ENCODE results near the gene COX4I1.

The COX4I1 gene

GRCh38 chr16:85842848-85843247, 43.4 kb downstream of the COX4I1 start:
- Histone ChIP-seq H3K9ac (ENCODE audit: low read depth, low read length, poor library complexity, severe bottlenecking) (no peak overlapping the region), H3K4me2 (ENCODE audit: low read depth, low read length, poor library complexity, severe bottlenecking) (no peak overlapping the region), H3K79me2 (ENCODE audit: insufficient read depth, low read length) (no peaks in the 10 kb centered on the region), H3K36me3 (ENCODE audit: insufficient read depth, low read length) (no peaks in the 10 kb centered on the region), H3K4me3 (ENCODE audit: low read length, poor library complexity, severe bottlenecking) (no peak overlapping the region), H2AFZ (ENCODE audit: low read length) (no peak overlapping the region), H3F3A (ENCODE audit: low read depth) (no peaks in the 10 kb centered on the region), H3K9me2 (replicated peaks; ENCODE audit: low read depth, low read length) (no peaks in the 10 kb centered on the region), H3K9me3 (ENCODE audit: insufficient read depth, low read depth, low read length) (no peaks in the 10 kb centered on the region), H4K20me1 (ENCODE audit: insufficient read depth, low read length, poor library complexity, severe bottlenecking) (no peaks in the 10 kb centered on the region), H3K4me1 (ENCODE audit: insufficient read depth, low read length, poor library complexity, severe bottlenecking) (no peaks in the 10 kb centered on the region), H3K27me3 (ENCODE audit: insufficient read depth, low read length, poor library complexity, severe bottlenecking) (no peaks in the 10 kb centered on the region)
- TF ChIP-seq EZH2phosphoT487 (IDR thresholded peaks at IDR 0.05; ENCODE audit: borderline replicate concordance) (no peak), CTCF (conservative IDR thresholded peaks at IDR 0.05; ENCODE audit: low read length) (no peak)

GRCh38 chr16:85843471-85844168, 44.1 kb downstream of the COX4I1 start:
- H3F3A ChIP-seq (ENCODE audit: low read depth) = no peaks in the 10 kb centered on the region
- H3K79me2 ChIP-seq (ENCODE audit: insufficient read depth, low read length) = no peaks in the 10 kb centered on the region
- no peaks in the 10 kb centered on the region for H3K4me1 ChIP-seq (ENCODE audit: insufficient read depth, low read length, poor library complexity, severe bottlenecking)
- no peaks in the 10 kb centered on the region for H4K20me1 ChIP-seq (ENCODE audit: insufficient read depth, low read length, poor library complexity, severe bottlenecking)
- H3K9ac ChIP-seq (ENCODE audit: low read depth, low read length, poor library complexity, severe bottlenecking) = no peak overlapping the region
- H3K9me2 ChIP-seq (replicated peaks; ENCODE audit: low read depth, low read length) = no peaks in the 10 kb centered on the region
- H3K27me3 ChIP-seq (ENCODE audit: insufficient read depth, low read length, poor library complexity, severe bottlenecking) = no peaks in the 10 kb centered on the region
- H2AFZ ChIP-seq (ENCODE audit: low read length) = no peak overlapping the region
- H3K4me2 ChIP-seq (ENCODE audit: low read depth, low read length, poor library complexity, severe bottlenecking) = no peak overlapping the region
- H3K36me3 ChIP-seq (ENCODE audit: insufficient read depth, low read length) = no peaks in the 10 kb centered on the region
- H3K9me3 ChIP-seq (ENCODE audit: insufficient read depth, low read depth, low read length) = no peaks in the 10 kb centered on the region
- TF ChIP-seq EZH2phosphoT487 (IDR thresholded peaks at IDR 0.05; ENCODE audit: borderline replicate concordance) (no peak), CTCF (conservative IDR thresholded peaks at IDR 0.05; ENCODE audit: low read length) (no peak)
- no peak overlapping the region for H3K4me3 ChIP-seq (ENCODE audit: low read length, poor library complexity, severe bottlenecking)

- Histone ChIP-seq H3K4me3 (ENCODE audit: low read length, poor library complexity, severe bottlenecking) (no peak overlapping the region), H3K27me3 (ENCODE audit: insufficient read depth, low read length, poor library complexity, severe bottlenecking) (no peaks in the 10 kb centered on the region), H3K79me2 (ENCODE audit: insufficient read depth, low read length) (no peaks in the 10 kb centered on the region), H3F3A (ENCODE audit: low read depth) (no peaks in the 10 kb centered on the region), H3K9me2 (replicated peaks; ENCODE audit: low read depth, low read length) (no peaks in the 10 kb centered on the region), H3K4me1 (ENCODE audit: insufficient read depth, low read length, poor library complexity, severe bottlenecking) (no peaks in the 10 kb centered on the region), H3K36me3 (ENCODE audit: insufficient read depth, low read length) (no peaks in the 10 kb centered on the region), H3K4me2 (ENCODE audit: low read depth, low read length, poor library complexity, severe bottlenecking) (no peak overlapping the region), H3K9me3 (ENCODE audit: insufficient read depth, low read depth, low read length) (no peaks in the 10 kb centered on the region), H2AFZ (ENCODE audit: low read length) (no peak overlapping the region), H3K9ac (ENCODE audit: low read depth, low read length, poor library complexity, severe bottlenecking) (no peak overlapping the region), H4K20me1 (ENCODE audit: insufficient read depth, low read length, poor library complexity, severe bottlenecking) (no peaks in the 10 kb centered on the region)
- TF ChIP-seq CTCF (conservative IDR thresholded peaks at IDR 0.05; ENCODE audit: low read length) (no peak), EZH2phosphoT487 (IDR thresholded peaks at IDR 0.05; ENCODE audit: borderline replicate concordance) (no peak)
These were observed 44.6 kb downstream of the COX4I1 start for GRCh38 chr16:85844169-85844481.

Measured in Loucy (cell line).